GM12878 (cell line): ENCODE measurements around the gene IRF4. TPM values are rescaled to one million over a fixed set of nuclear protein-coding genes. Genes with fewer than 3 reads are reported as not detected.

Source experiments
- BACH1 ChIP-seq: fragments of 450-650 bp; IDR thresholded peaks from 2 replicates; pipeline ENCODE4 v1.6.1; 2017; ENCODE audit warnings: mild to moderate bottlenecking, borderline replicate concordance
- BMI1 ChIP-seq: fragments of 450-650 bp; IDR thresholded peaks from 2 replicates; pipeline ENCODE4 v1.6.1; 2016; ENCODE audit warnings: mild to moderate bottlenecking, moderate library complexity, borderline replicate concordance
- CREM ChIP-seq: IDR thresholded peaks from 2 replicates; pipeline ENCODE4 v1.6.1; 2014; ENCODE audit warnings: antibody characterized with exemption, low read depth
- CTCF ChIP-seq, 3 experiments: IDR thresholded peaks in 2 of 3; conservative IDR thresholded peaks in 1 of 3; 2 replicates each; pipeline ENCODE4 v1.5.1; 2011; ENCODE audit warnings: low read depth in 3 of 3, low read length in 3 of 3, mild to moderate bottlenecking in 3 of 3, control low read depth in 2 of 3, moderate library complexity in 2 of 3, inconsistent platforms in 1 of 3, mixed read lengths in 1 of 3; ENCODE audit not compliant: control insufficient read depth in 2 of 3, insufficient read depth in 1 of 3; ENCODE audit errors: extremely low read depth in 1 of 3
- ELK1 ChIP-seq: IDR thresholded peaks from 2 replicates; pipeline ENCODE4 v1.6.1; 2012; ENCODE audit warnings: low read depth, low read length, improper control_type of control experiment
- EP300 ChIP-seq, 2 experiments: fragments of 150-350 bp in 1 of 2; IDR thresholded peaks; 2 replicates each; pipeline ENCODE4 v1.6.1; 2011 to 2012; ENCODE audit warnings: low read depth in 2 of 2, low read length in 2 of 2, borderline replicate concordance in 1 of 2, improper control_type of control experiment in 1 of 2, inconsistent platforms in 1 of 2; ENCODE audit not compliant: control insufficient read depth in 1 of 2
- ETV6 ChIP-seq, 2 experiments: fragments of 450-650 bp in 1 of 2; IDR thresholded peaks in 1 of 2; conservative IDR thresholded peaks in 1 of 2; 2 replicates each; pipeline ENCODE4 v1.6.1; 2014; ENCODE audit warnings: antibody characterized with exemption in 1 of 2, borderline replicate concordance in 1 of 2, low read depth in 1 of 2, mild to moderate bottlenecking in 1 of 2, moderate library complexity in 1 of 2
- EZH2 ChIP-seq: IDR thresholded peaks from 2 replicates; pipeline ENCODE4 v1.6.1; 2012; ENCODE audit warnings: low read depth, mild to moderate bottlenecking, control low read depth, inconsistent platforms, low read length, borderline replicate concordance; ENCODE audit not compliant: control insufficient read depth
- FOS ChIP-seq: IDR thresholded peaks from 3 replicates; pipeline ENCODE4 v1.6.1; 2011; ENCODE audit warnings: borderline replicate concordance; ENCODE audit not compliant: insufficient read length; ENCODE audit errors: extremely low read depth
- FOXK2 ChIP-seq: fragments of 450-650 bp; IDR thresholded peaks from 2 replicates; pipeline ENCODE4 v1.6.1; 2017; ENCODE audit warnings: mild to moderate bottlenecking, moderate library complexity
- JUND ChIP-seq: IDR thresholded peaks from 2 replicates; pipeline ENCODE4 v1.6.1; 2012; ENCODE audit warnings: low read depth, mild to moderate bottlenecking, low read length, improper control_type of control experiment, moderate library complexity
- MAX ChIP-seq: IDR thresholded peaks from 2 replicates; pipeline ENCODE4 v1.6.1; 2012; ENCODE audit warnings: low read depth, low read length, improper control_type of control experiment
- MLLT1 ChIP-seq: fragments of 450-650 bp; IDR thresholded peaks from 2 replicates; pipeline ENCODE4 v1.6.1; 2016; ENCODE audit warnings: mild to moderate bottlenecking
- NR2C1 ChIP-seq: fragments of 450-650 bp; IDR thresholded peaks from 2 replicates; pipeline ENCODE4 v1.6.1; 2017; ENCODE audit warnings: antibody characterized with exemption, mild to moderate bottlenecking, moderate library complexity
- RCOR1 ChIP-seq: conservative IDR thresholded peaks from 2 replicates; pipeline ENCODE4 v1.6.1; 2012; ENCODE audit warnings: low read depth, low read length, improper control_type of control experiment
- RELB ChIP-seq: fragments of 450-650 bp; IDR thresholded peaks from 2 replicates; pipeline ENCODE4 v1.6.1; 2017; ENCODE audit warnings: low read depth, mild to moderate bottlenecking, moderate library complexity
- SIN3A ChIP-seq: IDR thresholded peaks from 2 replicates; pipeline ENCODE4 v1.6.1; 2012; ENCODE audit warnings: low read depth, low read length, improper control_type of control experiment
- SMARCA5 ChIP-seq: fragments of 450-650 bp; IDR thresholded peaks from 2 replicates; pipeline ENCODE4 v1.6.1; 2017; ENCODE audit warnings: mild to moderate bottlenecking
- SP1 ChIP-seq: IDR thresholded peaks from one replicate; pipeline ENCODE4 v1.6.1; 2011; ENCODE audit warnings: low read depth, low read length
- SPI1 ChIP-seq: IDR thresholded peaks from 2 replicates; pipeline ENCODE4 v1.6.1; 2011; ENCODE audit warnings: low read depth, mild to moderate bottlenecking, low read length, moderate library complexity, borderline replicate concordance; ENCODE audit not compliant: insufficient read depth
- SRF ChIP-seq, 2 experiments: IDR thresholded peaks; 2 replicates each; pipeline ENCODE4 v1.6.1; 2011; ENCODE audit warnings: low read depth in 2 of 2, low read length in 2 of 2, mild to moderate bottlenecking in 1 of 2, moderate library complexity in 1 of 2
- STAT3 ChIP-seq: IDR thresholded peaks from 2 replicates; pipeline ENCODE4 v1.6.1; 2011; ENCODE audit warnings: low read depth, low read length, improper control_type of control experiment
- polyA plus RNA-seq, 11 experiments: library from polyadenylated mRNA; depleted of rRNA in 4 of 11; unstranded in 6 of 11; stranded (reverse) in 5 of 11; fragments of >200 nt; fragmentation: Nextera tagmentation in 4 of 11; fragmentation: Illumina TruSeq in 1 of 11; extraction: Ambion mirVana in 4 of 11; extraction: Trizol in 1 of 11; gene quantifications; 1 replicate in 1 of 11; 2 replicates in 10 of 11; pipeline versions ENCODE4 v1.2.1 to v1.2.3, GENCODE V29; 2011 to 2016; ENCODE audit warnings: inconsistent platforms in 2 of 11, missing spikeins in 2 of 11, low read depth in 1 of 11
- total RNA-seq, 4 experiments: library from RNA; depleted of rRNA in 3 of 4; stranded (reverse); fragments of >200 nt in 3 of 4; fragmentation: Illumina TruSeq in 1 of 4; extraction: Trizol in 1 of 4; gene quantifications; 2 replicates each; pipeline versions ENCODE4 v1.2.1 to v1.2.3, GENCODE V29; 2013 to 2021

Gene IRF4
- total and polyA plus RNA-seq, 10 of the 15 experiments (the other 5 are each of a cell fraction or from before 2014, with no cell fraction given), result 50.0 to 495 (median 257) TPM

- no peak for TF ChIP-seq ELK1
- TF ChIP-seq SRF (IDR thresholded peaks at IDR 0.05; ENCODE audit: low read depth in 2 of 2, low read length in 2 of 2), result no peak
- no peak for TF ChIP-seq CREM
- no peak for TF ChIP-seq FOS
- no peak for TF ChIP-seq SPI1
- TF ChIP-seq MAX, result no peak
- 0 out of 2 replicates have a peak, but pooled peaks have one; percentile 15 for TF ChIP-seq BACH1
- no peak for TF ChIP-seq NR2C1
- TF ChIP-seq FOXK2, result no peak
- no peak for TF ChIP-seq BMI1
- no peak for TF ChIP-seq SMARCA5
- no peak for TF ChIP-seq JUND
- no peak for TF ChIP-seq SIN3A
- no peak for TF ChIP-seq RELB
- peak; percentile 94 for TF ChIP-seq MLLT1
- no peak for TF ChIP-seq SP1
- no peak for TF ChIP-seq STAT3
- TF ChIP-seq CTCF (IDR thresholded peaks at IDR 0.05 in 2 of 3, conservative IDR thresholded peaks at IDR 0.05 in 1 of 3; ENCODE audit: control insufficient read depth in 2 of 3, extremely low read depth in 1 of 3, insufficient read depth in 1 of 3, low read depth in 3 of 3, low read length in 3 of 3), result 0 out of 6 replicates have a peak, but pooled peaks of 1 of the 3 experiments have one; percentile 1
- TF ChIP-seq RCOR1, result no peak
- TF ChIP-seq EZH2, result no peak
- TF ChIP-seq ETV6 (conservative IDR thresholded peaks at IDR 0.05 in 1 of 2, IDR thresholded peaks at IDR 0.05 in 1 of 2; ENCODE audit: borderline replicate concordance in 1 of 2, low read depth in 1 of 2), result no peak
- no peak for TF ChIP-seq EP300 (IDR thresholded peaks at IDR 0.05; ENCODE audit: borderline replicate concordance in 1 of 2, control insufficient read depth in 1 of 2, low read depth in 2 of 2, low read length in 2 of 2)
These were observed 1.2 kb downstream of the IRF4 start (continued) for GRCh38 chr6:392441-393390.
